ENCODE measurements around the gene CH25H. TPM values are rescaled to one million over a fixed set of nuclear protein-coding genes. Genes with fewer than 3 reads are reported as not detected.
"Not testable (repeated sequence)": the region's sequence is repeated elsewhere in the genome, so short reads cannot be mapped to it uniquely, and the experiment has no call there.

The CH25H gene
- polyA plus RNA-seq, 1 donor (not counting 4 experiments of a cell fraction or from before 2014, with no cell fraction given): 0.37 TPM

DNA sequence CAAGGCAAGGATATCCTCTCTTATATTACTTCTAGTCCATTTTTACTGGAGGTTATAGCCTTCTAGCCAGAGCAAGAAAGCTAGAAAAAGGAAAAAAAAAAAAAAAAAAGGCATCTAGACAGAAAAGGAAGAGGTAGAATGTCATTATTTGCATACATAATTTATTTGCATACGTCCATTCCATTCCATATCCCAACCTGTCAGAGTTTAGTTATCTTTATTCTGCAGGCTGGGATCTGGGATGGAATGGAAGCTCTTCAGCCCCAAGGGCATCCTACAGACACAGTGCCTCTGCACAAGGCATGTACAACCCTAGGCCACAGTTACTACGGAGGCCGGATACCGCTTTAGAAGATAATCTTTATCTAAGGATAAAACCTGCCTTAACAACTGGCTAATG is 9.6 kb downstream of the CH25H start:
- TF ChIP-seq EZH2 (IDR thresholded peaks at IDR 0.05; ENCODE audit: low read length): no peak
- TF ChIP-seq, protein P1, sequence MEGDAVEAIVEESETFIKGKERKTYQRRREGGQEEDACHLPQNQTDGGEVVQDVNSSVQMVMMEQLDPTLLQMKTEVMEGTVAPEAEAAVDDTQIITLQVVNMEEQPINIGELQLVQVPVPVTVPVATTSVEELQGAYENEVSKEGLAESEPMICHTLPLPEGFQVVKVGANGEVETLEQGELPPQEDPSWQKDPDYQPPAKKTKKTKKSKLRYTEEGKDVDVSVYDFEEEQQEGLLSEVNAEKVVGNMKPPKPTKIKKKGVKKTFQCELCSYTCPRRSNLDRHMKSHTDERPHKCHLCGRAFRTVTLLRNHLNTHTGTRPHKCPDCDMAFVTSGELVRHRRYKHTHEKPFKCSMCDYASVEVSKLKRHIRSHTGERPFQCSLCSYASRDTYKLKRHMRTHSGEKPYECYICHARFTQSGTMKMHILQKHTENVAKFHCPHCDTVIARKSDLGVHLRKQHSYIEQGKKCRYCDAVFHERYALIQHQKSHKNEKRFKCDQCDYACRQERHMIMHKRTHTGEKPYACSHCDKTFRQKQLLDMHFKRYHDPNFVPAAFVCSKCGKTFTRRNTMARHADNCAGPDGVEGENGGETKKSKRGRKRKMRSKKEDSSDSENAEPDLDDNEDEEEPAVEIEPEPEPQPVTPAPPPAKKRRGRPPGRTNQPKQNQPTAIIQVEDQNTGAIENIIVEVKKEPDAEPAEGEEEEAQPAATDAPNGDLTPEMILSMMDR (optimal IDR thresholded peaks at IDR 0.05 in 1 of 3, IDR thresholded peaks at IDR 0.05 in 1 of 3, conservative IDR thresholded peaks at IDR 0.05 in 1 of 3; ENCODE audit: extremely low read depth in 1 of 3, insufficient read depth in 2 of 3, low read length in 3 of 3): no peak
- no peak for FAIRE-seq
- Histone ChIP-seq H3K9me1 (ENCODE audit: control insufficient read depth, extremely low read depth, insufficient read depth, low read length) (no peaks in the 10 kb centered on the region), H3K4me1 (ENCODE audit: control insufficient read depth, extremely low read depth, insufficient read depth, low read length) (peaks cover 9% of the 10 kb centered on the region), H3K4me2 (ENCODE audit: control insufficient read depth, extremely low read depth, insufficient read depth, low read depth, low read length) (no peak overlapping the region), H3K79me2 (ENCODE audit: control insufficient read depth, insufficient read depth, low read length) (no peaks in the 10 kb centered on the region), H3K9ac (ENCODE audit: control insufficient read depth, extremely low read depth, insufficient read depth, low read length) (no peak overlapping the region), H3K27ac (ENCODE audit: control insufficient read depth, insufficient read depth, low read length) (no peak overlapping the region), H2AFZ (ENCODE audit: control insufficient read depth, low read length) (no peak overlapping the region), H3K27me3 (ENCODE audit: control insufficient read depth, extremely low read depth, insufficient read depth, low read length) (no peaks in the 10 kb centered on the region), H3K9me3 (ENCODE audit: control insufficient read depth, low read depth, low read length) (no peaks in the 10 kb centered on the region), H4K20me1 (ENCODE audit: control insufficient read depth, extremely low read depth, insufficient read depth, low read length) (no peaks in the 10 kb centered on the region), H3K36me3 (ENCODE audit: control insufficient read depth in 2 of 2, extremely low read depth in 1 of 2, insufficient read depth in 2 of 2, low read length in 2 of 2) (no peaks in the 10 kb centered on the region), H3K4me3 (ENCODE audit: control insufficient read depth in 2 of 3, extremely low read depth in 1 of 3, insufficient read depth in 2 of 3, low read depth in 1 of 3, low read length in 3 of 3) (no peak overlapping the region)
- dilution Hi-C loops (cut with MboI; ENCODE audit: extremely low pct_ligation_motif_present, low sequenced_read_pairs): no loop called here
- no peak for DNase-seq (ENCODE audit: low read depth, low spot score)

DNA sequence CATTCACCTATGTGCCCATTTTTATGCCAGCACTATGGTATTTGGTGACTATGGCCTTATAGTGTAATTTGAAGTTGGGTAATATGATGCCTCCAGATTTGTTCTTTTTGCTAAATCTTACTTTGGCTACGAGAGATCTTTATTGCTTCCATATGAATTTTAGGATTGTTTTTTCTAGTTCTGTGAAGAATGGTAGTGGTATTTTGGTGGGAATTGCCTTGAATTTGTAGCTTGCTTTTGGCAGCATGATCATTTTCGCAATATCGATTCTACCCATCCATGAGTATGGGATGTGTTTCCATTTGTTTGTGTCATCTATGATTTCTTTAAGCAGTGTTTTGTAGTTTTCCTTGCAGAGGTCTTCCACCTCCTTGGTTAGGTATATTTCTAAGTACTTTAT is 15.8 kb downstream of the CH25H start:
- H3K36me3 ChIP-seq (ENCODE audit: control insufficient read depth in 2 of 2, extremely low read depth in 1 of 2, insufficient read depth in 2 of 2, low read length in 2 of 2); H3K27me3 ChIP-seq (ENCODE audit: control insufficient read depth, extremely low read depth, insufficient read depth, low read length); DNase-seq (ENCODE audit: low read depth, low spot score); dilution Hi-C loops (cut with MboI; ENCODE audit: extremely low pct_ligation_motif_present, low sequenced_read_pairs); FAIRE-seq; H3K79me2 ChIP-seq (ENCODE audit: control insufficient read depth, insufficient read depth, low read length); H3K27ac ChIP-seq (ENCODE audit: control insufficient read depth, insufficient read depth, low read length); H4K20me1 ChIP-seq (ENCODE audit: control insufficient read depth, extremely low read depth, insufficient read depth, low read length); H3K9me3 ChIP-seq (ENCODE audit: control insufficient read depth, low read depth, low read length); H3K4me2 ChIP-seq (ENCODE audit: control insufficient read depth, extremely low read depth, insufficient read depth, low read depth, low read length); H3K4me1 ChIP-seq (ENCODE audit: control insufficient read depth, extremely low read depth, insufficient read depth, low read length); H2AFZ ChIP-seq (ENCODE audit: control insufficient read depth, low read length); H3K9me1 ChIP-seq (ENCODE audit: control insufficient read depth, extremely low read depth, insufficient read depth, low read length); H3K9ac ChIP-seq (ENCODE audit: control insufficient read depth, extremely low read depth, insufficient read depth, low read length); H3K4me3 ChIP-seq (ENCODE audit: control insufficient read depth in 2 of 3, extremely low read depth in 1 of 3, insufficient read depth in 2 of 3, low read depth in 1 of 3, low read length in 3 of 3): not testable (repeated sequence)

DNA sequence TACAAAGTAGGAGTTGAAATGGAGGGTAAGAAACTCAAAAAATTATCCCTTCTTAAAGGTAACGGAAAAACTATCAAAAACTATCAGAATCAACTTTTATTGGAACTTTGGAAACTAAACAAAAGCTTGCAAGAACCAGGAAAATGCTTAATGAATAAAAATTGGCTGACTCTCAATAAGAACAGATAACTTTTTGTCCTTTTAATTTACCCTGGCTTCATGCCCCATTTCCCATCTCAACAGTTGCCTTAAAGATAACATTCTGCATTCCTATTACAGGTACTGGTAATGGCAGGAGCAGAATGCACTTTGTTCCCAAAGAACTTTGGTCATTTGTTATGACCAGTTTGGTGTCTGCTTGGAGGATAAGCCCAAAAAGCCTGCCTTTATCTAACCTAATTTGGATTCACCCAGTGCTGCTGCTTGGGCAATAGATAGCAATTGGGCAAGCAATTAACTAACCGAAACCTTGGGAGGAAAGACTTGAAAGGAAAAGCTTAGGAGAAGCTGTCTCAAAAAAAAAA is 17.8 kb downstream of the CH25H start:
- Histone ChIP-seq H3K36me3 (ENCODE audit: control insufficient read depth in 2 of 2, extremely low read depth in 1 of 2, insufficient read depth in 2 of 2, low read length in 2 of 2) (no peaks in the 10 kb centered on the region), H3K9me1 (ENCODE audit: control insufficient read depth, extremely low read depth, insufficient read depth, low read length) (no peaks in the 10 kb centered on the region), H3K79me2 (ENCODE audit: control insufficient read depth, insufficient read depth, low read length) (no peaks in the 10 kb centered on the region), H3K4me2 (ENCODE audit: control insufficient read depth, extremely low read depth, insufficient read depth, low read depth, low read length) (no peak overlapping the region), H2AFZ (ENCODE audit: control insufficient read depth, low read length) (no peak overlapping the region), H3K9ac (ENCODE audit: control insufficient read depth, extremely low read depth, insufficient read depth, low read length) (no peak overlapping the region), H3K4me1 (ENCODE audit: control insufficient read depth, extremely low read depth, insufficient read depth, low read length) (no peaks in the 10 kb centered on the region), H3K9me3 (ENCODE audit: control insufficient read depth, low read depth, low read length) (no peaks in the 10 kb centered on the region), H3K27me3 (ENCODE audit: control insufficient read depth, extremely low read depth, insufficient read depth, low read length) (no peaks in the 10 kb centered on the region), H4K20me1 (ENCODE audit: control insufficient read depth, extremely low read depth, insufficient read depth, low read length) (no peaks in the 10 kb centered on the region), H3K27ac (ENCODE audit: control insufficient read depth, insufficient read depth, low read length) (no peak overlapping the region), H3K4me3 (ENCODE audit: control insufficient read depth in 2 of 3, extremely low read depth in 1 of 3, insufficient read depth in 2 of 3, low read depth in 1 of 3, low read length in 3 of 3) (no peak overlapping the region)
- FAIRE-seq (no peak), DNase-seq (ENCODE audit: low read depth, low spot score) (no peak)
- dilution Hi-C loops (cut with MboI; ENCODE audit: extremely low pct_ligation_motif_present, low sequenced_read_pairs): no loop called here
- TF ChIP-seq, protein P1 (optimal IDR thresholded peaks at IDR 0.05 in 1 of 3, IDR thresholded peaks at IDR 0.05 in 1 of 3, conservative IDR thresholded peaks at IDR 0.05 in 1 of 3; ENCODE audit: extremely low read depth in 1 of 3, insufficient read depth in 2 of 3, low read length in 3 of 3): no peak
- TF ChIP-seq EZH2 (IDR thresholded peaks at IDR 0.05; ENCODE audit: low read length): no peak
